ENCODE data around the gene RAB31.

DNA sequence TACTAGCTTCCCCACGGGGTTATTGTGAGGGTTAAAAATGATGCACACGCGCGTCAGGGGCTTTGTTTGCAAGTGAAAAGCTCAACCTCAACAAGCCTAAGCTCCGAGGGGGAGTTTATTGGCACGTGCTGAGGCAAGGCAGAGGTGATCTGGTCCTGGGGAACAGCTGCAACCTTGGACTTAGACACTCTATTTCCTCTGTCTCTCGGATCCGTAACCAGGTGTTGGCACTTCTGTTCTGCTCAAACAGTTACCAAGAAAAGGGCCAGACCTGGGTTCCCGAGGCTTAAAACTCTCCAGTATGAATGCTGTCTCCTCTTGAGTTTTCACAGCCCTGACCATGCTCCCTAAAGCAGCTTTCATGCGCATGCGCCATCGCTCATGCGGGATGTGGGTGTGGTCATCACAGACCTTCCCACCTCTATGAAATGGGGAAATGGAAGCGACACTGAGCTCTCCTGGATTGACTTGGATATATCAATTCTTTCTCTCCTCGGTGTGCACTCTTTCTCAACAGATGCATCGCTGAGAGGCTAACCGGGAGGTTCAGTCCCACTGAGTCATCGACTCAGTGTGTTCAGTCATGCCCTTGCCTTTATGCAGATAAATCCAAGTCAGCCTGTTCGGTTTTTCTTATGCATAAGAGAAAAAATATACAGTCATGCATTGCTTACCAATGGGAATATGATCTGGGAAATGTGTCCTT, 19.9 kb upstream of the RAB31 start:
- no peak for TF ChIP-seq POLR2AphosphoS5 (IDR thresholded peaks at IDR 0.05; ENCODE audit: low read depth, low read length)
- TF ChIP-seq, protein P1, sequence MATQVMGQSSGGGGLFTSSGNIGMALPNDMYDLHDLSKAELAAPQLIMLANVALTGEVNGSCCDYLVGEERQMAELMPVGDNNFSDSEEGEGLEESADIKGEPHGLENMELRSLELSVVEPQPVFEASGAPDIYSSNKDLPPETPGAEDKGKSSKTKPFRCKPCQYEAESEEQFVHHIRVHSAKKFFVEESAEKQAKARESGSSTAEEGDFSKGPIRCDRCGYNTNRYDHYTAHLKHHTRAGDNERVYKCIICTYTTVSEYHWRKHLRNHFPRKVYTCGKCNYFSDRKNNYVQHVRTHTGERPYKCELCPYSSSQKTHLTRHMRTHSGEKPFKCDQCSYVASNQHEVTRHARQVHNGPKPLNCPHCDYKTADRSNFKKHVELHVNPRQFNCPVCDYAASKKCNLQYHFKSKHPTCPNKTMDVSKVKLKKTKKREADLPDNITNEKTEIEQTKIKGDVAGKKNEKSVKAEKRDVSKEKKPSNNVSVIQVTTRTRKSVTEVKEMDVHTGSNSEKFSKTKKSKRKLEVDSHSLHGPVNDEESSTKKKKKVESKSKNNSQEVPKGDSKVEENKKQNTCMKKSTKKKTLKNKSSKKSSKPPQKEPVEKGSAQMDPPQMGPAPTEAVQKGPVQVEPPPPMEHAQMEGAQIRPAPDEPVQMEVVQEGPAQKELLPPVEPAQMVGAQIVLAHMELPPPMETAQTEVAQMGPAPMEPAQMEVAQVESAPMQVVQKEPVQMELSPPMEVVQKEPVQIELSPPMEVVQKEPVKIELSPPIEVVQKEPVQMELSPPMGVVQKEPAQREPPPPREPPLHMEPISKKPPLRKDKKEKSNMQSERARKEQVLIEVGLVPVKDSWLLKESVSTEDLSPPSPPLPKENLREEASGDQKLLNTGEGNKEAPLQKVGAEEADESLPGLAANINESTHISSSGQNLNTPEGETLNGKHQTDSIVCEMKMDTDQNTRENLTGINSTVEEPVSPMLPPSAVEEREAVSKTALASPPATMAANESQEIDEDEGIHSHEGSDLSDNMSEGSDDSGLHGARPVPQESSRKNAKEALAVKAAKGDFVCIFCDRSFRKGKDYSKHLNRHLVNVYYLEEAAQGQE (IDR thresholded peaks at IDR 0.05; ENCODE audit: insufficient read depth in 1 of 2, low read depth in 2 of 2, low read length in 1 of 2), result no peak
- TF ChIP-seq, protein P2, sequence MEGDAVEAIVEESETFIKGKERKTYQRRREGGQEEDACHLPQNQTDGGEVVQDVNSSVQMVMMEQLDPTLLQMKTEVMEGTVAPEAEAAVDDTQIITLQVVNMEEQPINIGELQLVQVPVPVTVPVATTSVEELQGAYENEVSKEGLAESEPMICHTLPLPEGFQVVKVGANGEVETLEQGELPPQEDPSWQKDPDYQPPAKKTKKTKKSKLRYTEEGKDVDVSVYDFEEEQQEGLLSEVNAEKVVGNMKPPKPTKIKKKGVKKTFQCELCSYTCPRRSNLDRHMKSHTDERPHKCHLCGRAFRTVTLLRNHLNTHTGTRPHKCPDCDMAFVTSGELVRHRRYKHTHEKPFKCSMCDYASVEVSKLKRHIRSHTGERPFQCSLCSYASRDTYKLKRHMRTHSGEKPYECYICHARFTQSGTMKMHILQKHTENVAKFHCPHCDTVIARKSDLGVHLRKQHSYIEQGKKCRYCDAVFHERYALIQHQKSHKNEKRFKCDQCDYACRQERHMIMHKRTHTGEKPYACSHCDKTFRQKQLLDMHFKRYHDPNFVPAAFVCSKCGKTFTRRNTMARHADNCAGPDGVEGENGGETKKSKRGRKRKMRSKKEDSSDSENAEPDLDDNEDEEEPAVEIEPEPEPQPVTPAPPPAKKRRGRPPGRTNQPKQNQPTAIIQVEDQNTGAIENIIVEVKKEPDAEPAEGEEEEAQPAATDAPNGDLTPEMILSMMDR (IDR thresholded peaks at IDR 0.05), result no peak
- TF ChIP-seq SIN3A (IDR thresholded peaks at IDR 0.05; ENCODE audit: borderline replicate concordance, insufficient read depth, low read depth, low read length), result no peak
- no peak for TF ChIP-seq TCF7L2 (IDR thresholded peaks at IDR 0.05; ENCODE audit: low read depth, low read length)
